Body of pancreas (tissue), 4 donors: ENCODE results near the gene FAM174B.

Experiments
- POLR2A ChIP-seq, 3 donors: fragments of 450-650 bp; IDR thresholded peaks; one replicate each; pipeline ENCODE4 v1.6.1; 2016; ENCODE audit warnings: antibody characterized with exemption in 3 of 3, mild to moderate bottlenecking in 2 of 3
- TF ChIP-seq, protein P1 (sequence below), 7 experiments: fragments of 450-650 bp in 4 of 7; fragments of 200-600 bp in 3 of 7; sonication (generic) in 3 of 7; IDR thresholded peaks; one replicate each; pipeline ENCODE4 v1.5.1; 2016 to 2019; ENCODE audit warnings: antibody characterized with exemption in 7 of 7

DNA sequence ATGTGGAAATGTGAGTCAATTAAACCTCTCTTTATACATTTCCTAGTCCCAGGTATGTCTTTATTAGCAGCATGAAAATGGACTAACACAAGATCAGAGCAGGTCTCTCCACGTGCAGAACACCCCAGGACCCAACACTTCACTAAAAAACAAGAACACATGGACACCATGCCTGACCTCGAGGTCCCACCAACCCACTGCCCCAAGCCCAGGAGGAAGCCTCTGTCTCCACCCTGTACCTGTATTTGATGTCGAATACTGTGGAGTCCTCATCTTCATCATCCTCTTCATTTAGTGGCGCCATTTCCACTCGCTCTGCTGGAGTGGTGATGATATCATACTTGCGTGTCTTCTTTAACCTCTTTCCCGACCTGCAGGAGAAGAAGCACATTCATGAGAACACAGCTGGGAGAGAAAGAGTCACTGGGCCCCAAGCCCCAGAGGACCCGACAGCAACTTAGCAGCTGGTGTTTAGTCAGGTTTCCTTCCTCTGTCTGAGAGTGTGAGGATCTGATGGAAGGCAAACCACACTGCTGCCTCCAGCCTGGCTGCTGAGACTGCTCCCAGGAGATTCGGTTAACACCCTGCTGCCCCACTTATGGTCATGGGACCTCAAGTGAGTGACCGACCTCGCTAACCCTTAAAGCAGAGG is 25.5 kb downstream of the FAM174B start:
- TF ChIP-seq, protein P1, sequence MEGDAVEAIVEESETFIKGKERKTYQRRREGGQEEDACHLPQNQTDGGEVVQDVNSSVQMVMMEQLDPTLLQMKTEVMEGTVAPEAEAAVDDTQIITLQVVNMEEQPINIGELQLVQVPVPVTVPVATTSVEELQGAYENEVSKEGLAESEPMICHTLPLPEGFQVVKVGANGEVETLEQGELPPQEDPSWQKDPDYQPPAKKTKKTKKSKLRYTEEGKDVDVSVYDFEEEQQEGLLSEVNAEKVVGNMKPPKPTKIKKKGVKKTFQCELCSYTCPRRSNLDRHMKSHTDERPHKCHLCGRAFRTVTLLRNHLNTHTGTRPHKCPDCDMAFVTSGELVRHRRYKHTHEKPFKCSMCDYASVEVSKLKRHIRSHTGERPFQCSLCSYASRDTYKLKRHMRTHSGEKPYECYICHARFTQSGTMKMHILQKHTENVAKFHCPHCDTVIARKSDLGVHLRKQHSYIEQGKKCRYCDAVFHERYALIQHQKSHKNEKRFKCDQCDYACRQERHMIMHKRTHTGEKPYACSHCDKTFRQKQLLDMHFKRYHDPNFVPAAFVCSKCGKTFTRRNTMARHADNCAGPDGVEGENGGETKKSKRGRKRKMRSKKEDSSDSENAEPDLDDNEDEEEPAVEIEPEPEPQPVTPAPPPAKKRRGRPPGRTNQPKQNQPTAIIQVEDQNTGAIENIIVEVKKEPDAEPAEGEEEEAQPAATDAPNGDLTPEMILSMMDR (IDR thresholded peaks at IDR 0.05) = no peak
- no peak for TF ChIP-seq POLR2A (IDR thresholded peaks at IDR 0.05)
